A549 (cell line): Measurements from ENCODE around the gene ZKSCAN5. TPM values are rescaled to one million over a fixed set of nuclear protein-coding genes. Genes with fewer than 3 reads are reported as not detected.
"Not testable (repeated sequence)": the region's sequence is repeated elsewhere in the genome, so short reads cannot be mapped to it uniquely, and the experiment has no call there.

Source experiments
- ATAC-seq, 2 experiments: fragments of 200-7000 bp in 1 of 2; fragments of >200 bp in 1 of 2; cut with Nextera tagmentation in 1 of 2; cut with Tn5 transposase in 1 of 2; 3 replicates each; pipeline versions ENCODE4 v1.8.0 to v1.9.1; 2018 to 2020; ENCODE audit warnings: mild to moderate bottlenecking in 1 of 2, moderate library complexity in 1 of 2
- CTCF ChIA-PET: fragments of 300-600 bp; sonication (Branson Sonifier 250); formaldehyde crosslinking; extraction: SDS; loops from one replicate; lab custom pipeline; 2021; ENCODE audit warnings: antibody characterized with exemption, inconsistent platforms; lab: Yijun Ruan, JAX
- POLR2A ChIA-PET: fragments of 350-600 bp; formaldehyde crosslinking; extraction: SDS; loops from one replicate; lab custom pipeline; 2021; ENCODE audit warnings: antibody characterized with exemption, inconsistent platforms; lab: Yijun Ruan, JAX
- DNase-seq, 2 experiments: peaks; one replicate each; pipeline versions ENCODE4 v3.0.0 to v3.0.0-alpha.2; 2011 to 2016; ENCODE audit warnings: low read depth in 1 of 2, low spot score in 1 of 2
- FAIRE-seq: peaks from 2 replicates; lab custom pipeline; 2011; peaks lifted over from hg19 to GRCh38; lab: Jason Lieb, UNC
- H3K27ac ChIP-seq, 2 experiments: fragments of >200 bp; sonication (Bioruptor Twin); formaldehyde crosslinking; 3 replicates each; pipeline ENCODE4 v1.5.1; 2016 to 2017
- H3K4me1 ChIP-seq: fragments of >200 bp; sonication (Bioruptor Twin); formaldehyde crosslinking; 3 replicates; pipeline ENCODE4 v1.6.1; 2016
- H3K4me2 ChIP-seq: fragments of >200 bp; sonication (Bioruptor Twin); formaldehyde crosslinking; 3 replicates; pipeline ENCODE4 v1.6.1; 2016
- H3K4me3 ChIP-seq: fragments of >200 bp; sonication (Bioruptor Twin); formaldehyde crosslinking; 3 replicates; pipeline ENCODE4 v1.5.1; 2016
- H3K9me3 ChIP-seq: fragments of >200 bp; sonication (Bioruptor Twin); formaldehyde crosslinking; 3 replicates; pipeline ENCODE4 v1.6.1; 2016
- CBX8 ChIP-seq: fragments of 200-600 bp; sonication (generic); IDR thresholded peaks from 2 replicates; pipeline ENCODE4 v1.6.1; 2016
- CEBPB ChIP-seq, 2 experiments: fragments of >200 bp in 1 of 2; sonication (Bioruptor Twin) in 1 of 2; formaldehyde crosslinking in 1 of 2; IDR thresholded peaks; 2 replicates each; pipeline ENCODE4 v1.6.1; 2012 to 2016
- CHD4 ChIP-seq: fragments of 200-600 bp; sonication (generic); IDR thresholded peaks from 2 replicates; pipeline ENCODE4 v1.6.1; 2016; ENCODE audit warnings: antibody characterized with exemption, mild to moderate bottlenecking, borderline replicate concordance
- EHF ChIP-seq: fragments of 250-450 bp; sonication (Bioruptor Pico); IDR thresholded peaks from 2 replicates; pipeline ENCODE4 v1.5.0; 2020; ENCODE audit warnings: mild to moderate bottlenecking
- FOSB ChIP-seq: fragments of 250-450 bp; sonication (Bioruptor Pico); IDR thresholded peaks from 2 replicates; pipeline ENCODE4 v1.5.0; 2020; ENCODE audit warnings: mild to moderate bottlenecking, moderate library complexity
- KDM1A ChIP-seq: fragments of 200-600 bp; sonication (generic); IDR thresholded peaks from 2 replicates; pipeline ENCODE4 v1.6.1; 2016; ENCODE audit warnings: low read depth, mild to moderate bottlenecking
- KDM5A ChIP-seq: fragments of 200-600 bp; sonication (generic); IDR thresholded peaks from 2 replicates; pipeline ENCODE4 v1.6.1; 2016; ENCODE audit warnings: antibody characterized with exemption, mild to moderate bottlenecking
- MAZ ChIP-seq: fragments of 150-350 bp; IDR thresholded peaks from 2 replicates; pipeline ENCODE4 v1.6.1; 2014; ENCODE audit warnings: antibody characterized with exemption, low read depth, low read length, borderline replicate concordance
- NFE2L2 ChIP-seq: fragments of 150-350 bp; conservative IDR thresholded peaks from 2 replicates; pipeline ENCODE4 v1.6.1; 2014; ENCODE audit warnings: low read length
- RAD21 ChIP-seq, 2 experiments: fragments of >200 bp in 1 of 2; sonication (Bioruptor Twin) in 1 of 2; formaldehyde crosslinking in 1 of 2; IDR thresholded peaks in 1 of 2; conservative IDR thresholded peaks in 1 of 2; 2 replicates in 1 of 2; 3 replicates in 1 of 2; pipeline ENCODE4 v1.6.1; 2012 to 2018; ENCODE audit warnings: inconsistent platforms in 1 of 2
- RARB ChIP-seq: fragments of 250-450 bp; sonication (Bioruptor Pico); IDR thresholded peaks from 2 replicates; pipeline ENCODE4 v1.8.0; 2021; ENCODE audit warnings: mild to moderate bottlenecking, moderate library complexity
- SREBF2 ChIP-seq: fragments of 450-650 bp; IDR thresholded peaks from 2 replicates; pipeline ENCODE4 v1.6.1; 2014; ENCODE audit warnings: mild to moderate bottlenecking, moderate library complexity
- ZC3H11A ChIP-seq: fragments of 450-650 bp; IDR thresholded peaks from 2 replicates; pipeline ENCODE4 v1.6.1; 2014; ENCODE audit warnings: antibody characterized with exemption, mild to moderate bottlenecking
- ZFP36 ChIP-seq: fragments of 450-650 bp; IDR thresholded peaks from 2 replicates; pipeline ENCODE4 v1.6.1; 2014; ENCODE audit warnings: borderline replicate concordance; ENCODE audit not compliant: partially characterized antibody
- ZSCAN20 ChIP-seq: fragments of 250-450 bp; sonication (Bioruptor Pico); IDR thresholded peaks from 2 replicates; pipeline ENCODE4 v1.8.0; 2022; ENCODE audit warnings: mild to moderate bottlenecking, moderate library complexity
- WGBS: methylation state at CpG from one replicate; pipeline ENCODE4 v1.1.6; 2017; ENCODE audit errors: missing lambda C conversion rate; 5-methylcytosine and 5-hydroxymethylcytosine counted together
- polyA plus RNA-seq, 4 experiments: library from polyadenylated mRNA; depleted of rRNA in 3 of 4; stranded (reverse); fragments of >200 nt; fragmentation: RNase III in 1 of 4; extraction: RNeasy Plus Mini Kit Qiagen cat#74134 plus additional on column Dnase treatment in 1 of 4; gene quantifications; 2 replicates in 3 of 4; 3 replicates in 1 of 4; pipeline ENCODE4 v1.2.3, GENCODE V29; 2011 to 2017
- TF ChIP-seq, protein P1 (sequence below): fragments of 200-600 bp; sonication (generic); IDR thresholded peaks from 2 replicates; pipeline ENCODE4 v1.6.1; 2016; ENCODE audit warnings: antibody characterized with exemption, mild to moderate bottlenecking, moderate library complexity
- TF ChIP-seq, protein P2 (sequence below): fragments of >200 bp; sonication (Bioruptor Twin); formaldehyde crosslinking; IDR thresholded peaks from 3 replicates; pipeline ENCODE4 v1.6.1; 2016
- TF ChIP-seq, protein P3 (sequence below): IDR thresholded peaks from 2 replicates; pipeline ENCODE4 v1.6.1; 2012
- TF ChIP-seq, protein P4 (sequence below): fragments of >200 bp; sonication (Bioruptor Twin); formaldehyde crosslinking; IDR thresholded peaks from 3 replicates; pipeline ENCODE4 v1.5.1; 2016

The ZKSCAN5 gene
- polyA plus RNA-seq, 2 of the 4 experiments (the other 2 are of a cell fraction) = 8.2 to 15.7 TPM

DNA sequence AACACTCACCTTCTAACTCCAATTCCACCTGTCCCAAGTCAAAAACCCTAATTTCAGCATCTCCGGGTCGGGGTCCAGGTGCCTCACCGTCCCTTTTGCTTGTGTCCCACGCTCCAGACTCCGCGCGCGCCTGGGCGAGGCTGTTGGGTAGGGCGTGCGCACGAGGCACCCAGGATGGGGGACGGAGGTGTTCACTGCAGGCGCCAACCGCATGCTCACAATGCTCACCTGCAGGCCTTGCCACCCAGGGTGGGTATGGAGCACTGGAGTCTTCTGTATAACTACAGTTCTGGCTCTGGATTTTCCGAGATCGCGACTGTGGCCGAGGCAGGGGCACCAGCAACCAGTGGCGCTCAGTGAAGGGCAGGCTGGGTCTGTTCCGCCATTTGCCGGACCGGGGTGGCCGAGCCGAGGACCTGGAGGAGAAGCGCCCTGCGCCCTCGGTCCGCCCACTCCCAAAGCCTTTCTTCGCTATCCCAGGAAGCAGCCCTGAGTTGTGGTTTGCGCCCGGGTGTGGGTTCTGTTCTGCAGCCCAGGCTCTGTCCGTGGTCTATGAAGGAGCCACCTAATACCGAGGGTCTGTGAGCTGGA lies 38.7 kb downstream of the ZKSCAN5 start (continued):
- TF ChIP-seq, protein P1, sequence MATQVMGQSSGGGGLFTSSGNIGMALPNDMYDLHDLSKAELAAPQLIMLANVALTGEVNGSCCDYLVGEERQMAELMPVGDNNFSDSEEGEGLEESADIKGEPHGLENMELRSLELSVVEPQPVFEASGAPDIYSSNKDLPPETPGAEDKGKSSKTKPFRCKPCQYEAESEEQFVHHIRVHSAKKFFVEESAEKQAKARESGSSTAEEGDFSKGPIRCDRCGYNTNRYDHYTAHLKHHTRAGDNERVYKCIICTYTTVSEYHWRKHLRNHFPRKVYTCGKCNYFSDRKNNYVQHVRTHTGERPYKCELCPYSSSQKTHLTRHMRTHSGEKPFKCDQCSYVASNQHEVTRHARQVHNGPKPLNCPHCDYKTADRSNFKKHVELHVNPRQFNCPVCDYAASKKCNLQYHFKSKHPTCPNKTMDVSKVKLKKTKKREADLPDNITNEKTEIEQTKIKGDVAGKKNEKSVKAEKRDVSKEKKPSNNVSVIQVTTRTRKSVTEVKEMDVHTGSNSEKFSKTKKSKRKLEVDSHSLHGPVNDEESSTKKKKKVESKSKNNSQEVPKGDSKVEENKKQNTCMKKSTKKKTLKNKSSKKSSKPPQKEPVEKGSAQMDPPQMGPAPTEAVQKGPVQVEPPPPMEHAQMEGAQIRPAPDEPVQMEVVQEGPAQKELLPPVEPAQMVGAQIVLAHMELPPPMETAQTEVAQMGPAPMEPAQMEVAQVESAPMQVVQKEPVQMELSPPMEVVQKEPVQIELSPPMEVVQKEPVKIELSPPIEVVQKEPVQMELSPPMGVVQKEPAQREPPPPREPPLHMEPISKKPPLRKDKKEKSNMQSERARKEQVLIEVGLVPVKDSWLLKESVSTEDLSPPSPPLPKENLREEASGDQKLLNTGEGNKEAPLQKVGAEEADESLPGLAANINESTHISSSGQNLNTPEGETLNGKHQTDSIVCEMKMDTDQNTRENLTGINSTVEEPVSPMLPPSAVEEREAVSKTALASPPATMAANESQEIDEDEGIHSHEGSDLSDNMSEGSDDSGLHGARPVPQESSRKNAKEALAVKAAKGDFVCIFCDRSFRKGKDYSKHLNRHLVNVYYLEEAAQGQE = no peak
- no peak for TF ChIP-seq CEBPB (IDR thresholded peaks at IDR 0.05)
- no peak for TF ChIP-seq ZSCAN20 (CRISPR knock-in tag)
- TF ChIP-seq, protein P2, sequence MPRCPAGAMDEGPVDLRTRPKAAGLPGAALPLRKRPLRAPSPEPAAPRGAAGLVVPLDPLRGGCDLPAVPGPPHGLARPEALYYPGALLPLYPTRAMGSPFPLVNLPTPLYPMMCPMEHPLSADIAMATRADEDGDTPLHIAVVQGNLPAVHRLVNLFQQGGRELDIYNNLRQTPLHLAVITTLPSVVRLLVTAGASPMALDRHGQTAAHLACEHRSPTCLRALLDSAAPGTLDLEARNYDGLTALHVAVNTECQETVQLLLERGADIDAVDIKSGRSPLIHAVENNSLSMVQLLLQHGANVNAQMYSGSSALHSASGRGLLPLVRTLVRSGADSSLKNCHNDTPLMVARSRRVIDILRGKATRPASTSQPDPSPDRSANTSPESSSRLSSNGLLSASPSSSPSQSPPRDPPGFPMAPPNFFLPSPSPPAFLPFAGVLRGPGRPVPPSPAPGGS = no peak
- no peak for TF ChIP-seq EHF (CRISPR knock-in tag)
- no peak for TF ChIP-seq ZC3H11A
- no peak for TF ChIP-seq CBX8
- TF ChIP-seq ZFP36 = no peak
- TF ChIP-seq CHD4 = no peak
- TF ChIP-seq MAZ = no peak
- TF ChIP-seq FOSB (CRISPR knock-in tag) = no peak

DNA sequence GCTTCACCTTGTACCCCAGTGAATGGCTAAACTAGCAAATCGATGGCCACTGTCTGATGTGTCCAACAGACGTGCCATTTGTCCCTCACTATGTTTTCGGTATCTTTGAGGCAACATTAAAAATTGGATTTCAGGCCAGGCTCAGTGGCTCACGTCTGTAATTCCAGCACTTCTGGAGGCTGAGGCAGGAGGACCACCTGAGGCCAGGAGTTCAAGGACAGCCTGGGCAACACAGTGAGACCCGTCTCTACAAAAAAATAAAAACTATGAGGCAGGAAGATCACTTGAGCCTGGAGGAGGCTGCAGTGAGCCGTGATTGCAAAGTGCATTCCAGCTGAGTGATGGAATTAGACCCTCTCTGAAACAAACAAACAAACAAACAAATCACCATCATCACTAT lies 39.5 kb downstream of the ZKSCAN5 start:
- ChIA-PET CTCF (no interaction called here), POLR2A (no interaction called here)
- H3K27ac ChIP-seq = no peak overlapping the region
- no peaks in the 10 kb centered on the region for H3K4me1 ChIP-seq
- DNase-seq = no peak
- no peak overlapping the region for H3K4me2 ChIP-seq
- no peak for ATAC-seq
- TF ChIP-seq KDM1A = no peak
- TF ChIP-seq KDM5A = no peak
- no peak for TF ChIP-seq EHF (CRISPR knock-in tag)
- TF ChIP-seq NFE2L2 = no peak
- TF ChIP-seq, protein P3, sequence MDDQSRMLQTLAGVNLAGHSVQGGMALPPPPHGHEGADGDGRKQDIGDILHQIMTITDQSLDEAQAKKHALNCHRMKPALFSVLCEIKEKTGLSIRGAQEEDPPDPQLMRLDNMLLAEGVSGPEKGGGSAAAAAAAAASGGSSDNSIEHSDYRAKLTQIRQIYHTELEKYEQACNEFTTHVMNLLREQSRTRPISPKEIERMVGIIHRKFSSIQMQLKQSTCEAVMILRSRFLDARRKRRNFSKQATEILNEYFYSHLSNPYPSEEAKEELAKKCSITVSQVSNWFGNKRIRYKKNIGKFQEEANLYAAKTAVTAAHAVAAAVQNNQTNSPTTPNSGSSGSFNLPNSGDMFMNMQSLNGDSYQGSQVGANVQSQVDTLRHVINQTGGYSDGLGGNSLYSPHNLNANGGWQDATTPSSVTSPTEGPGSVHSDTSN = no peak
- TF ChIP-seq, protein P4, sequence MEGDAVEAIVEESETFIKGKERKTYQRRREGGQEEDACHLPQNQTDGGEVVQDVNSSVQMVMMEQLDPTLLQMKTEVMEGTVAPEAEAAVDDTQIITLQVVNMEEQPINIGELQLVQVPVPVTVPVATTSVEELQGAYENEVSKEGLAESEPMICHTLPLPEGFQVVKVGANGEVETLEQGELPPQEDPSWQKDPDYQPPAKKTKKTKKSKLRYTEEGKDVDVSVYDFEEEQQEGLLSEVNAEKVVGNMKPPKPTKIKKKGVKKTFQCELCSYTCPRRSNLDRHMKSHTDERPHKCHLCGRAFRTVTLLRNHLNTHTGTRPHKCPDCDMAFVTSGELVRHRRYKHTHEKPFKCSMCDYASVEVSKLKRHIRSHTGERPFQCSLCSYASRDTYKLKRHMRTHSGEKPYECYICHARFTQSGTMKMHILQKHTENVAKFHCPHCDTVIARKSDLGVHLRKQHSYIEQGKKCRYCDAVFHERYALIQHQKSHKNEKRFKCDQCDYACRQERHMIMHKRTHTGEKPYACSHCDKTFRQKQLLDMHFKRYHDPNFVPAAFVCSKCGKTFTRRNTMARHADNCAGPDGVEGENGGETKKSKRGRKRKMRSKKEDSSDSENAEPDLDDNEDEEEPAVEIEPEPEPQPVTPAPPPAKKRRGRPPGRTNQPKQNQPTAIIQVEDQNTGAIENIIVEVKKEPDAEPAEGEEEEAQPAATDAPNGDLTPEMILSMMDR = no peak
- TF ChIP-seq MAZ = no peak
- TF ChIP-seq RARB (CRISPR knock-in tag) = no peak
- no peak for TF ChIP-seq SREBF2
- TF ChIP-seq RAD21 (conservative IDR thresholded peaks at IDR 0.05 in 1 of 2, IDR thresholded peaks at IDR 0.05 in 1 of 2) = no peak
- TF ChIP-seq, protein P1 = no peak
- no peak for FAIRE-seq
- no peak overlapping the region for H3K4me3 ChIP-seq
- 88% methylated on average over 6 of the region's 6 CpGs for WGBS
- peaks cover 96% of the 10 kb centered on the region for H3K9me3 ChIP-seq

DNA sequence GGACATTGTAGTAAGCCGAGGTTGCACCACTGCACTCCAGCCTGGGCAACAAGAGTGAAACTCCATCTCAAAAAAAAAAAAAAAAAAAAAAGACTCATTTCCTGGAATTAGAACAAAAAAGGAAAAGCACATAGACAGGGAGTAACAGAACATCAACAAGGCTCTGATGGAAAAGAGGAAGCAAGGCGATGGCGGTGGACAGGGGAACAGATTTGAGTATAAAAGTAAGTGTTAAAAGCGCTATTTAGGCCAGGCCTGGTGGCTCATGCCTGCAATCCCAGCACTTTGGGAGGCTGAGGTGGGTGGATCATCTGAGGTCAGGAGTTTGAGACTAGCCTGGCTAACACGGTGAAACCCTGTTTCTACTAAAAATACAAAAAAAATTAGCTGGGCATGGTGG lies 40.8 kb downstream of the ZKSCAN5 start:
- H3K4me1 ChIP-seq, DNase-seq, FAIRE-seq, H3K4me2 ChIP-seq, H3K4me3 ChIP-seq, POLR2A ChIA-PET, H3K27ac ChIP-seq, ATAC-seq: not testable (repeated sequence)
- 97% methylated on average over 5 of the region's 5 CpGs for WGBS
- CTCF ChIA-PET = interaction anchor here (1.0 to 1.6 kb wide), 2 partner anchors 13 to 71 kb away, joined by 3 read pairs; partner anchors contain the start of gene ZNF655
- peaks cover 88% of the 10 kb centered on the region for H3K9me3 ChIP-seq

DNA sequence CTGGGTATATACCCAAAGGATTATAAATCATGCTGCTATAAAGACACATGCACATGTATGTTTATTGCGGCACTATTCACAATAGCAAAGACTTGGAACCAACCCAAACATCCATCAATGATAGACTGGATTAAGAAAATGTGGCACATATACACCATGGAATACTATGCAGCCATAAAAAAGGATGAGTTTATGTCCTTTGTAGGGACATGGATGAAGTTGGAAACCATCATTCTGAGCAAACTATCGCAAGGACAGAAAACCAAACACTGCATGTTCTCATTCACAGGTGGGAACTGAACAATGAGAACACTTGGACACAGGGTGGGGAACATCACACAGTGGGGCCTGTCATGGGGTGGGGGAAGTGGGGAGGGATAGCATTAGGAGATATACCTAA lies 45.1 kb downstream of the ZKSCAN5 start:
- FAIRE-seq, ATAC-seq, H3K27ac ChIP-seq, H3K4me2 ChIP-seq, CTCF ChIA-PET, DNase-seq, H3K4me1 ChIP-seq, H3K4me3 ChIP-seq, POLR2A ChIA-PET: not testable (repeated sequence)
- peaks cover 49% of the 10 kb centered on the region for H3K9me3 ChIP-seq
- WGBS = 80% methylated on average over 1 of the region's 2 CpGs
